ENCODE measurements around the gene UTP11.
"Not testable (repeated sequence)": the region's sequence is repeated elsewhere in the genome, so short reads cannot be mapped to it uniquely, and the experiment has no call there.

Gene UTP11

DNA sequence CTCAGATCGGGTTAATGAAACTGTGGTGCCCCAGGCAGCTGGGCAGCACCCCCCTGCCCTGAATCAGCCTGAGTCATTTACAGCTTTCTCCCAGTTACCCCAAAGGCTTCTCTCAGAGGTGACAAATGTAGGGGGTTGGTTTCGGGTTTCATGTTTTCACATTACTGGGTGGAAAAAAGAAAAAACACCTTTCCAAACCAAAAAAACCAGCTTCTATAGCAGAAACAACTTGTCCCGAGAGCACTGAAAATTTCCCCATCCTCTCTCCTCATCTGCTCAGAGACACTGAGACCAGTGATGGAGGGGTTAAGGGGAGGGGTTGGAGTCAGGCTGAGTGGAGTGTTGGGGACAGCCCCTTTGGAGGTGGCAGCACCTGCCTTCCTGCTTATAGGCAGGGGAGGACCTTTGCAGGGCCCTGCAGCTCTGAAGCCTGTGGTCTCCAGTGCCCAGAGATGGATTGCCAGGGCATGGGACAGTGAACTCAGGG, 15.6 kb downstream of the UTP11 start:
- no peak for DNase-seq

DNA sequence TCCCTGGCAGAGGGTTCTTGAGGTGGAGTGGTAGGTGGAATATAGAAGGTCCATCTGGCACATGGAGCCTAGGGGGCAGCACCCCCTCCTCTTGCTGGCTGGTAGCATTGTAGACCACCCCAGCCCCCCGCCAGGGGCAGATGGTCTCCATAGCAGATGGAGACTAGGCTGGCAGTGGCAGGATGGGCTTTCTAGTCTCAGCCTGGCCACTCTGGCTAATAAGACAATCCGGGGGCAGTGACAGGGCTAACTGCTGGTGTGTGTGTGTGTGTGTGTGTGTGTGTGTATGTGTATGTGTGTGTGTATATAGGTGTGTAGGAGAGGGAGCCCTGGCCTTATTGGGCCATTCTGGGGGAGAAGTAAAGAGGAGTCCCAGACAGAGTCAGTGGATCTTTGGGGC, 16.1 kb downstream of the UTP11 start:
- no peak for DNase-seq

DNA sequence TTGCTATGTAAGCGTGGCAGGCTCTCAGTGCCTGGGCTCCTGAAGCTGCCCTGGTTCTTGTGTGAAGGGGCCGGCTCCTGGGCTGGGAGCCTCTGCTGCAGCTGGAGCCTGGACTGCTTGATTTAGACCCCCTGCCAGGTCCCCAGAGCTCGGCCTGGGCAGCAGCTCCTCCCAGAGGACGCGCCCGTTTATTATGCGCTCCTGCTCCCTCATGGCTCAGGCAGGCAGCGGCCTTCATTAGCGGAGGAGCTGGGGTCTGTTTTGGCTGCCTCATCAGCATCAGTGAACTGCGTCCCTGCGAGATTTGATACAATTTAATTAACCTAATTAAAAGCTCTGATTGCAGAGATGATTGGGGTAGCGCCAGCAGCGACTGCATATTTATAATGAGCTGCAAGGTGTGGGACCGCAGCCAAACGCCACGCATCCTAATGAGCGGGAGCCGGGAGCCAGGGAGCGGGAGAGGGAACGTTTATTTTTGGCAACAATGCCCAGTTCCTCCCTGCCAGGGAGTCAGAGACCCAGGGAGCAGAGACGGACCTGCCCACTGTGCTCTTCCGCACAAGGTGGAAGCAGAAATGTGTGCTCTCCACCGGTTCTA, 16.6 kb downstream of the UTP11 start:
- no peak for DNase-seq

DNA sequence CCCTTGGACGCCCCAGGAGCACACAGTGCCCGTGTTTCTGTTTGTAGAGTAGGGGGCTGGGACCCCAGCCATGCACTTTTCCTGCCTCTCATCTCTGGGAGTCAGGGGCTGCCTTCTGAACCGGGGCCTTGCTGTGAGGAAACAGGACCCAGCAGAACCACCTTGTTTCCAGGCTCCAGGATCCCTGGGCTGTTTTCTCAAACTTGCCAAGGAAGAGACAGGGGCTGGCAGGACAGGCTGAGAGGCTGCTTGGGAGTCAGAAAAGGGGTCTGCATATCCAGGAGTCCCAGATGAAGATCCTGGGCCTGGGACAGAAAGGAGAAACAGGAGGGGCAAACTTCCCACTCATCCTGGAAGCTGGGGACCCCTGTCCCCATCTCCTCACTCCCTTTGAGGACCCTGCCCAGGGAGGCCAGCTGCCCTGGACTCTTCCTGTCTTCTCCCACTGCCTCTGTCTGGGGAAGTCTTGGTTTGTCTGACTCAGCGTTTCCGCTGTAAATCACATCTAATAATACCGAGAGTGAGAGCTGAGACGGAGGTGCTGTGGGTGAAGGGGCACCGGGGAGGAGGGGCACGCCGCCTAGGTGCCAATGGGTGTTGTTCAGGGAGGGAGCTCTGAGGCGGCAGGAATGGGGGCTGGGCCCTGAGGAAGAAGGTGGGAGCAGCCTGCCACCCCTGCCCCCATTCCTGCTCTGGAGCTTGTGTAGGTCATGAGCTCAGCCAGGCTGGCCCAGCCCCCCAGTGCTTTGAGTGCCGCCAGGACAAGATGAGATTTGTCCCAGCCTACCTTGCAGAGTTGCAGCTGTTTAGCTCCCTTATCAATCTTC, 17.4 kb downstream of the UTP11 start:
- no peak for DNase-seq

DNA sequence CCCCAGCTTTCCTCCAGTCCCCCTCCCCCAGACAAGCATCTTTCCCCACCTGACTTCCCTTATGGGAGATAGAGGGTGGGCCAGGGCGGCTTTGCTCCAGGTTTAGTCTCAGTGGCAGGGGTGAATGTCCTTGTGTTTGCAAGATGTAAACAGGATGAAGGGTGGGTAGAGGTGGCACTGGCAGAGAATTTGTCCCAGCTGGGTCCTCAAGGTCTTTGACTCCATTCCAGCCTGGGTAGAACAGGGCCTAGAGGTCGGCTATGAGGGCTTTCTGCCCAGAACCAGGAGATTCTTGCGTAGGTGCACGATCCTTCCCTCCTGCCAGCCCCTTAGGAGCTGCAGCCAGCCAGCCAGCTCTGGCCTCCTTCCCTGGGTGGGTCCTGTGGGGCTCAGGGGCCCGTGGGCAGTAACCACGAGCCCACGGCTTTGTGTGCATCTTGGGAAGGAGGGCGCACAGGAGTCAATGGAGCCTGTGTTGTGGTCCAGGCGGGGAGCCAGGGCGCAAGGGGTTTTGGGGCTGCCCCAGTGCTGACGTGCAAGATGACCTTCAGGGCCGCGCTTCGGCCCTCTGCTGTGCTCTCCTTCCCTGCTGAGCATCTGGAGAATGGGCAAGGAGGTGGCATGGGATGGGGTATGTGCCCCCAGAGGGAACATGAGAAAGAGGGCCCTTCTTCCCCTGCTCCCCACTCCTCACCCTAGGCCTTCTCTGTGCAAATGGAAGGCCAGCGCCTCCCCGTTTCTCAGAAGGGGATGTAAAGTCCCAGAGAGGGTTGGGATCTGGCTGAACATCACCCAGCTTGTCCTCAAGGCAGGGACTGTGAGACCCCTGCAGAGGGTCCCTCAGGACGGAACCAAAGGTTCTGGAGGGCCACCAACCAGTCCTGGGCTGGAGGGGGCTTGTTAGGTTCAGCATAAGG, 18.3 kb downstream of the UTP11 start:
- no peak for DNase-seq

DNA sequence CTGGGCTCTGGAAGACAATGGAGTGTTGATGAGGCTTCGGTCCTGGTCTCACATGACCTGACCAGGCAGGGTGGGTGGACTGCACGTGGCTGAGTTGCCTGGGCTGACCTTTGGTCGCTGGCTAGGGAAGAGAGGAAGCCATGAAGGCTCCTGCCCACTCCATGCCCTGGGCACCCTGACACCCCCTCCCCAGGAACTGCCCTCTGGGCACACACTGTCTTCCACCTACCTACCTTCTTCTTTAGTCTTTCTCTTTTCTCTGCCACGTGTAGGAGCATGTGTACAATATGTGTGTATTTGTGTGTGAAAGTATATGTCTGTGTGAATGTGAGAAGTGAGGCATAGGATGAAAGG, 19.0 kb downstream of the UTP11 start:
- DNase-seq = no peak

DNA sequence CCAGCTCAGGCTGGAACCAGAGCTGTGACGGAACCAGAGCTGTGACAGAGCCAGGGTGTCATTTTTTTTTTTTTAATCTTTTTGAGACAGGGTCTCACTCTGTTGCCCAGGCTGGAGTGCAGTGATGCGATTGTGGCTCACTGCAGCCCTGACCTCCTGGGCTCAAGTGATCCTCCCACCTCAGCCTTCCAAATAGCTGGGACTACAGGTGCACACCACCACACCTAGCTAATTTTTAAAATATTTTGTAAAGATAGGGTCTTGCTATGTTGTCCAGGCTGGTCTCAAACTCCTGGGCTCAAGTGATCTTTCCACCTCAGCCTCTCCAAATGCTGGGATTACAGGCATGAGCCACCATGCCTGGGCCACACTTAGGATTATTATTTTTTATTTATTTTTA, 20.5 kb downstream of the UTP11 start:
- DNase-seq = not testable (repeated sequence)

DNA sequence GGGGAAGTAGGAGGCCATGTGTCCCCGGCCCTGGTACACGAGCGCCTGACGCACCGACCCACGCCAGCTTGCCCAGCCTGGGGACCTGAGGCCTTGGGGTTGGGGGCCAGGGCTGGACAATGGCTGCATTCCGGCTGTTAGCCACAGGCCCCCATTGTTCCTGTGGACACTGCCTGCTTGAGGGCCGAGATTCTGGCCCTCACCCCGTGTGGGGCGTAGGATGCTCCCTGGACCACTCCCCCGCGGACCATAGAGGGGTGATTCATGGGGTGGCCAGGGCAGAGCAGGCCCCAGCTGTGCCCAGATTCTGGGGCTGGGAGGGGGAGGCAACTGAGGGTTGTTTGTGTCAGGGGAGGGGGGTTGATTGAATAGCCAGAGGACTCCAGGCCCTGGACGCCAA, 22.3 kb downstream of the UTP11 start:
- no peak for DNase-seq

DNA sequence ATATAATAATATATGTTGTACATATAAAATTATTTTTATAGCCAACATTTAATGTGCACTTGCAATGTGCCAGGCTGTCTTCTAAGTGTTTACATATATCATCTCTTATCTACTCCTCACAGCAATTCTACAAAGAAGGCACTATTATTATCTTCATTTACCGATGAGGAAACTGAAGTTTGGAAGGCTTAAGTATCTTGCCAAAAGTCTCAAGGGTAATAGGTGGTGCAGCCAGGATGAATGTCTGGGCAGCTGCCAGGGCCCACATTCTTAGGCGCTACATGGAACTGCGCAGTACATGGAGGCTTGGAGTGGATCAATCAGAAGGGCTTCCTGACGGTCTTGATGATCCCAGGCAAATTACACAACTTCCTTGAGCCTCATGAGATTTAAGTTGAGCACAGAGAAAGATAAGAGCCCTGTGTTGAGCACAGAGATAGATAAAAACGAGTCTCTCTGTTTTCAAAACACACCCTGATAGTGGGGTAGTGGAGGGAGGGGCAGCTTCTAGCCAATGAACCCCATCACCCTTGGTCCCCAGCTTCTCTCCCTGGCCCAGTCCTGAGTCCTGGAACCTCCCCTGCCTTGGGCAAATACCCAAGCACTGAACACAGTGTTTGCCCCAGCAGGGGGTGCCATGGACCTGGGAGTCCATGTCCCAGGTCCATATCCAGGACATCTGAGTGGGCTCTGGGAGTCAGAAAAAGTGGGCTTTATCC, 24.8 kb downstream of the UTP11 start:
- no peak for DNase-seq

DNA sequence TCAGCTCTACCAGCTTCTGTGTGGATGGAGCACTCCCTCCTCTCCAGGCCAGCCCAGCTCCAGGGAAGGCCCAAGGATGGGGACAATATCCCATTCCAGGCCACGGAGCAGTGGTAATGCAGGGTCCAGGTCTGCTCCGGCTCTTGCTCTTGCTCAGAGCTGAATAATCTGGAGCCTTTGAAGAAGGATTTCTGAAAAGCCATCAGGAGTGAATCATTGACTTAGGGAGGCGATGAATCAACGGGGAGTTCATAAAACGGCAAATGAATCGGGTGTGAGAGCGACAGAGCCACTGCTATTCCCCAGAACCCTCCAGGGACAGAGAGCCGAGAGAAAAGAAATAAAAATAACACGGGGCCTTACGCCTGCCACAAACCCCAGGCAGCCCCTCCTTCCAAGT, 26.3 kb downstream of the UTP11 start:
- DNase-seq = no peak

DNA sequence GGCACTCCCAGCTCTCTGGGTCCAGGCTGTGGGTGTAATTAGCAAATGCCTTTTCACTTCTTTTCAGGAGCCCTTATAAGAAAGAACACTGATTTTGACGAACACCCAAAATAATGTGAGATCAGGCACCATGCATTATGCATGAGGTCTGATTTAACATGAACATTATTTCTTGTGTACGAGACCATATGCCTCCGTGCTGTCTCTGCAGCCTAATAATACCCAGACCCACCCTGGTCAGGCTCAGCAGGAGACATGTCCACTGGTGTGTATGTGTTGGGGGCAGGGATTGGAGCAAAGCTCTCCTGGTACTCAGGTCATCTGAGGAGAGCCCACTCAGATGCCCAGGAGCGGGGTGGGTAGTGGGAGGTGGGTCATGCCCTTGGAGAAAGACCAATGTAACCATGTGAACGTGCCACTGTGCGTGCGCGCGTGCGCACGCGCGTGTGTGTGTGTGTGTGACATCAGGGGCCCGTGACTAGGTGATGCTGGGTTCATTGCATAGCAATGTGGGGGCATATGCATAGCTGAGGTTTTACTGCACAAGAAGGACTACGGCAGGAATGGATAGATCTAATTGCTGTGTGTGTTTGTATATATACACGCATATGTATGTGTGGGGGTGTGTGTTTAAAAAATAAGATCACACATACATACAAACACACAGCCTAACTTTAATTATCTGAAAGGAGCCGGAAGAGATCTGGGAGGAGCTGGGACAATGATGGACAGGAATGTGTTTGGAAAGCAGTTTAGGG, 27.0 kb downstream of the UTP11 start:
- DNase-seq = no peak

DNA sequence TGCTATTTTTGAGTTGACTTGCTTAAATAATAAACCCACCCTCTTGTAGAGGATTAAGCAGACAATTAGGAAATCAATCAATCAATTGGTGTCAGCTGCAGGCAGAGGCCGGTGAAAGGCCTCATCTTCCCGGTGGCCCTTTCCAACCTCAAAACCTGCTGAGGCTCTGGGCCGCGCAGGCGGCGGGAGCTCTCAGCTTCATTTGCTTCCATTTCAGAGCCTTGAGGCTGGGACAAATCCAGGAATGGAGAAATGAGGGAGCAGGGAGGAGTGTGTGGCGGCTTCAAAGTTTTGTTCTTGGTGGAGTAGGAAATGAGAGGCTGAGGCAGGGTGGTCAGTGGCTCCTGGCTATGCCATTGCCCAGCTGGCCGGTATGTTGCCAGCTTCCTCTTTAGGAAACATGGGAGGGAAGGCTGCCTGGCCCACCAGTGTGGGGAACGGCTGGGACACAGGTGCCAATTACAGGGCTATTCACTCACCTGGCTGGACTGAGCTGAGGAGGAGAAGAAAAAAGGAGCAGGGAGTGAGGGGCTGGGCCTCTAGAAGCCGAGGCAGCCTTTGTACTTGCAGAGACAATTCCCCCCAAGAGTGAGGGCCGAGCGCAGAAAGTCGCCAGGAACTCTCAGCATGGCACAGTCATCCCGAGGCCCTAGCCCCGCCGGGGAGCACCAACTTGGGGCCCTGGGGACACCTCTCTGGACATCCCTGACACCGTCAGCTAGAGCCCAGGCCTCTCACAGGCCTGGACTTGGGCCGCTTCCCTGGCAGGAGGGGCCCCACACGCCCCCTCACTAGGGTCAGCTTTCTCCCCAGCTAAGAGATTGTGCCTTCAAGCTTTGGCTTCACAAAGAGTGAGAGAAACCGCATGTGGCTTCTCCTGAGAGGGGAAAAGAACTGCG, 29.7 kb downstream of the UTP11 start:
- DNase-seq = no peak

DNA sequence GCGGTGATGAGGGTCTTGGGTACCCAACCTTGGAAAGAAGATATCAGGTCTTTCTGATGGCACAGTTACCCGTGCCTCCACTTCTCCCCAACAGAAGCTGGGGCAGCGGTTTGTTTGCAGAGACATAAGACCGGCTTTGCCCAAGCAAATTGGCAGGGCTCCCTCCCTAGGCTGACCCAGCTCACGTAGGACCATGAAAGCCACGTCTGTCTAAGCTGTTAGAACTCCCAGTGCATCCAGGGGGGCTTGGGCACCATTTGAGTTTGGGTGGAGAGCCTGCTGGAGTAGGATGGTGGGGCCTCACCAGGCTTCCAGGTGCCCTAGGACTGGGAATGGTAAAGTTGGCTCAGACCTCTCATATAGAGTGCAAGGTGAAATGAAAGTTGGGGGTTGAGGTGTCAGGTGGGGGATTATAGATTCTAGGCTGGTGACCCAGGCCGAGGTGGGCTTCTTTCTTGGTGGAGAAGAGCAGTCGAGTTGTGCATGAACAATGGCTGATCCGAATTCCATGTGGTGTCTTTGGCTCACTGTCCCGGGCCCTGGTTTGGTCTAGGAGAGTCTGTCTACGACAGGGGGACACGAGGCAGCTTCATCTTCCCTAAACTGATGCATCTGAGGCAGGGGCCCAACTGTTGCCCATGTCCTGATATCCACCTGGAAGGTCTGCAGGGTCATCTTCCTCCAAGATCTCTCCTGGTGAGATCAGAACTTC, 30.7 kb downstream of the UTP11 start:
- DNase-seq = no peak

DNA sequence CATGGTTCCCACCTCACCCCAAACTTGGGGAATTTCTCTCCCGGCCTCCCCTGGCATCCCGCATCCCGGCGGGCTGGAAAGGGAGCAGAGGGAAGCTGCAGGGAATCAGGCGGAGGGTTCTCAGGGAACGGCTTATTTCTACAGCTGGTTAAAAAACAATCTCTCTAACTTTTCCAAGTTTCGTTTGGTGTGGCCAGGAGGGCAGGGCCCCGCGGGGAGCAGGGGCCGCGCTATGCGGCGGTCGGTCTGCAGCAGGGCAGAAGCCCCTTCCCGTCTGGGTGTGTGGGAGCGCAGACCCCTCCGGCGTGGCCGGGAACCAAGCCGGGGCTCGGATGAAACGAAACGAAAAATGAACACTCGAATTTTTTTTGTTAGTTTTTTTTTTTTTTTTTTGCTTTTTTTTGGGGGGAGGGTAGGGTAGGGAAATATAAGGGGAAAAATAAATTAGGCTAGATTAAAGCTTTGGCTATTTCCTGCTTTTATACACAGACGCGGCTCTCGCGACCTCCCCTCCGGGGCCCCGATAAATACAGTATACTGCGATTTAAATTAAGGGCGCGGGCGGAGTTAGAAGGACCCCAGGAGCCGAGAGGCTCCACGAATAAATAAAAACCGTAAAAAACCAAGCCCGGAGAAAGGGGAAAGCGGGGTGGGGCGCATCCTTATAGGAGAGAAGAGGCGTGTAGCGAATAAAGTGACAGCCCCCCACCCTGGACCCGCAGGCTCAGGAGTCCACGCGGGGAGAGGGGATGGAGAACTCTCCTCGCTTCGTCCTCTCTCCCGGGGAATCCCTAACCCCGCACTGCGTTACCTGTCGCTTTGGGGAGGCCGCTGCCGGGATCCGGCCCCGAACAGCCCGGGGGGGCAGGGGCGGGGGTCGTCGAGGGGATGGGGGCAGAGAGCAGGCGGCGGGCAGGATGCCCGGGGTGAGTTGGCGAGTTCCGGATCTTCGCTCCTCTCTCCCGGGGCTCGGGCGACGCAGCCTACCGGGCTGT, 32.0 kb downstream of the UTP11 start:
- no peak for DNase-seq

DNA sequence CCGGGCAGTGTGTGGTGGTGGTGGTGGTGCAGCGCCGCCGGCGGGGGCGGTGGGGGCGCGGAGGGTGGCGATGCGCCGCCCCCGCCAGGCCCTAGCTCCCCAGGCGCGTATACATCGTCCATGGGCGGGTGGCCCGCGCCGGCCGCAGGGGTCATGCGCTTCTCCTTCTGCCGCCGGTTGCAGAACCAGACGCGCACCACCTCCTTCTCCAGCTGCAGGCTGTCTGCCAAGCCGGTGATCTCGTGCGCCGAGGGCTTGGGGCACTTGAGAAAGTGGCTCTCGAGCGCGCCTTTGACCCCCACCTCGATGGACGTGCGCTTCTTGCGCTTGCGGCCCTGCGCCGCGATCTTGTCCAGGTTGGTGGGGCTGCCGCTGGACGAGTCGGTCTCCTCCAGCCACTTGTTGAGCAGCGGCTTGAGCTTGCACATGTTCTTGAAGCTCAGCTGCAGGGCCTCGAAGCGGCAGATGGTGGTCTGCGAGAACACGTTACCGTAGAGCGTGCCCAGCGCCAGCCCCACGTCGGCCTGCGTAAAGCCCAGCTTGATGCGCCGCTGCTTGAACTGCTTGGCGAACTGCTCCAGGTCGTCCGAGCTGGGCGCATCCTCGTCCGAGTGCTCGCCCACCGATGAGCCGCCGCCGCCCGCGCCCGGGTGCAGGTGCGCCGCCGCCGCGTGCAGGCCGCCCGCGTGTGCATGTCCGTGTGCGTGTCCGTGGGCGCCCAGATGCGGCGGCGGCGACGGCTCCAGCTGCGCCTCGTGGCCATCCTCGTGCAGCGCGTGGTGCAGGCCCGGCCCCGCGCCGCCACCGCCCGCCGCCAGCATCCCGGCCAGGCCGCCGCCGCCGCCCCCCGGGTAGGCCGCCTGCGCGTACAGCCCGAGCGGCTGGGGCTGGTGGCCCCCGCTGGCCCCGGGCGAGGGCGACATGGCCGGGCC, 33.1 kb downstream of the UTP11 start:
- DNase-seq = no peak

DNA sequence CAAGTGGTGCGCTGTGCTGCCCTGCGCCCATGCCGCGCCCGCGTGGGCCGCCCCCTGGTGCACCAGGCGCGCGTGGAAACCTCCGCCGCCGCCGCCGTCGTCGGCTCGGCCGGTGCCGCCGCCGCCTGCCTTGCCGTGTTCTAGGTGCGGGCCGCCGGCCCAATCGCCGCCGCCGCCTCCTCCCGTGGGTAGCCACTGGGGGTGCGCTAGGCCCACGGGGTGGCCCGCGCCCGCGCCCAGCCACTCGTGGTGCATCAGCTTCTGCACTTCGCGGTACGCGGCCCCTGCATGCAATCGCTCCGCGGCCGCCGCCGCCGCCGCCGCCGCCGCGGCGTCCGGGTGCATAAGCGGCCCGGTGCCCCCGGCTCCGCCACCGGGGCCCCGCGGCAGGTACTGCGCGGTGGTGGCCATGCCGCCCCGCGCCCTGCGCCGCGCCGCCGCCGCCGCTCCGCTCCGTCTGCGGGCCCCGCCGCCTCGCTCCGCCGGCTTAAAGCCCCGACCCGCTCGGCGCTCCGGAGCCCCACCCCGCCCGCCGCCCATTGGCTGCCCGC, 33.9 kb downstream of the UTP11 start, which contains the start of gene POU3F1:
Gene POU3F1 (minus strand): TSS at position 461 of the 551 bp plus-strand sequence. CDS start 50 bp downstream, at position 411.
- DNase-seq = no peak

DNA sequence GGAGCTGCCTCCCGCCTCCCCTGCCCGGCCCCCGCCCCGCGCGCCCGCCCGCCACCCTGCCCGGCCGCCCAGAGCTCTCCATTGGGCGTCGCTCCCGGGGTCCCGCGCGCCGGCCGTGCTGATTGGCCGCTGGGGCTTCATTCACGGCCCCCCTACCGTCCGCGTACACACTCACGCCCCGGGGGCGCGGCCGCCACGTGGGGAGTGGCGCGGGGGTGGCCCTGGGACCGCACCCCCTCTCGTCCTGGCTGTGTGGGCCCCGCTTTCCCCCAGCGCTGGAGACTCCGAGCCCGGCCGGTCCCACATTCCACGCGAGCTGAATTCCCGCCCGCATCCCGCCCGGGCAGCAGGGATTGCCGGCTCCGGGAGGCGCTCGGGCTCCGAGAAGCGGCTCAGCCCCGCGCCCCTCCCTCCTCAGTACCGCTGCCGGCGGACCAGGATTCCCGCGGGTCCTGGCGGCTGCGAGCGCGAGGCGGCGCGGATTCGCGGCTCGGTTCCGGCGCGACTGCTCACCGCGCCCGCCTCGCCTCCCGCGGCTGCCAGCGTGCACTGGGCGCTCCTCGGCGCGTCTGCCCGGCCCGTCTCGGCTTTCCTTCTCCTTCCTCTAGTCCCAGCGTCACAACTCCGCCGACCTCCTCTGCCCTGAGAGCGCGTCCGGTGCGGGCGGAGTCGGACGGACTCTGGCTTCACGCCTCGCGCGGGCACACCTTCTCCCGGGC, 34.5 kb downstream of the UTP11 start:
- peak; percentile 63 for DNase-seq

Measured in T-helper 9 cell (primary cell).